ENCODE results near the gene FZD2. TPM values are rescaled to one million over a fixed set of nuclear protein-coding genes. Genes with fewer than 3 reads are reported as not detected.
A peak's percentile ranks its signal among the peaks of the same experiment; 100 is the strongest.

Gene FZD2
- total and polyA plus RNA-seq, 2 of the 13 experiments (the other 11 are each of a cell fraction or from before 2014, with no cell fraction given), result 0.07 to 0.13 TPM

DNA sequence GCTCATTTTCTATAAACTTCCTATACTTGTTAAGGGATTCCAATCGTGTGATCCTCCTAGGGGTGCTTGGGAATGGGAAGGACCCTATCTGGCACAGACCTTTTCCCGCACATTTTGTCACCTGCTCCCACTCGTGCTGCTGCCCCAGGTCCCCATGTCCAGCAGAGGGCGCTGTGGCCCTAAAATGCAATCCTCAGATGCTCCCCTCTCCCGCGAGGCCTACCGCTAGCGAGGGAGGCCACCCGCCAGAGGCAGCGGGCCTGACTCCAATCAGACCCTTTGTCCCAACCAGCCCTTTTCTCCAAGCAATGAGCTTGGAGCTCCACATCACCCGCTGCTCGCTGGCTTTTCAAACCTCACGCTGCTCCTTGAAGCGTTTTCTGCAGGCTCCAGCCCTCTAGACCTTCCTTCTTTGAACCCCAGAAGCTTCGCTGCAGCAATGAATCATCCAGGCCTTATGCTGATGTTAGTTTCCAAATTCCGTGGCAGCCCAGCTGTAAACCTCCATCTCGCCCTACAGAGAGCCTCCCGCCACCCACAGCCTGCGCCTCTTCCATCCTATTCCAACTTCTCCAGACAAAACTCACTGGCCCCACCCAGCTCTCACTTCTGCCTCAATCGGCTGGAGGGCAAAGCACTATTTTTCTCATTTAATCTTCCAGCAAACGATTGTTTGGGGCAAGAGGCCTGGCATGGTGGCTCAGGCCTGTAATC lies 23.6 kb upstream of the FZD2 start (continued):
- TF ChIP-seq ZNF629 (CRISPR knock-in tag; conservative IDR thresholded peaks at IDR 0.05) (0 out of 2 replicates have a peak, but pooled peaks have one; percentile 12), CBX5 (CRISPR knock-in tag; IDR thresholded peaks at IDR 0.05; ENCODE audit: borderline replicate concordance) (peak; percentile 83; the same call in 1 of the 2 replicates), JUND (CRISPR knock-in tag; IDR thresholded peaks at IDR 0.05) (0 out of 2 replicates have a peak, but pooled peaks have one; percentile 24), ZNF101 (CRISPR knock-in tag; IDR thresholded peaks at IDR 0.05; ENCODE audit: borderline replicate concordance, low read depth) (no peak), TOPORS (CRISPR knock-in tag; IDR thresholded peaks at IDR 0.05) (no peak), CBFB (CRISPR knock-in tag; IDR thresholded peaks at IDR 0.05) (0 out of 2 replicates have a peak, but pooled peaks have one; percentile 20), THAP8 (CRISPR knock-in tag; IDR thresholded peaks at IDR 0.05; ENCODE audit: borderline replicate concordance) (no peak), ZNF614 (CRISPR knock-in tag; IDR thresholded peaks at IDR 0.05; ENCODE audit: borderline replicate concordance) (peak; percentile 25; the same call in 1 of the 2 replicates), FOXK1 (CRISPR knock-in tag; IDR thresholded peaks at IDR 0.05; ENCODE audit: borderline replicate concordance, low read depth) (peak; percentile 20; the same call in 1 of the 2 replicates), ZNF598 (CRISPR knock-in tag; IDR thresholded peaks at IDR 0.05; ENCODE audit: borderline replicate concordance) (no peak), KAT8 (CRISPR knock-in tag; IDR thresholded peaks at IDR 0.05) (peak; percentile 61; the same call in 1 of the 2 replicates), ZNF761 (CRISPR knock-in tag; conservative IDR thresholded peaks at IDR 0.05) (no peak), TBL1XR1 (IDR thresholded peaks at IDR 0.05; ENCODE audit: borderline replicate concordance, low read length, partially characterized antibody) (peak; percentile 47), HNRNPH1 (optimal IDR thresholded peaks at IDR 0.05; ENCODE audit: low read depth, low read length) (no peak), ZNF274 (CRISPR knock-in tag; IDR thresholded peaks at IDR 0.05) (peak; percentile 69), PAF1 (CRISPR knock-in tag; IDR thresholded peaks at IDR 0.05) (no peak), ZNF205 (CRISPR knock-in tag; IDR thresholded peaks at IDR 0.05) (peak; percentile 70), RFX5 (IDR thresholded peaks at IDR 0.05; ENCODE audit: low read depth, low read length) (0 out of 2 replicates have a peak, but pooled peaks have one; percentile 11), KLF12 (CRISPR knock-in tag; IDR thresholded peaks at IDR 0.05; ENCODE audit: borderline replicate concordance) (0 out of 2 replicates have a peak, but pooled peaks have one; percentile 54), ZNF292 (CRISPR knock-in tag; IDR thresholded peaks at IDR 0.05; ENCODE audit: borderline replicate concordance, low read depth) (peak; percentile 43; the same call in 1 of the 2 replicates), JARID2 (CRISPR knock-in tag; IDR thresholded peaks at IDR 0.05; ENCODE audit: insufficient replicate concordance) (peak; percentile 59), RXRB (CRISPR knock-in tag; IDR thresholded peaks at IDR 0.05; ENCODE audit: borderline replicate concordance) (peak; percentile 50; the same call in 1 of the 2 replicates)
- TF ChIP-seq, protein P1, sequence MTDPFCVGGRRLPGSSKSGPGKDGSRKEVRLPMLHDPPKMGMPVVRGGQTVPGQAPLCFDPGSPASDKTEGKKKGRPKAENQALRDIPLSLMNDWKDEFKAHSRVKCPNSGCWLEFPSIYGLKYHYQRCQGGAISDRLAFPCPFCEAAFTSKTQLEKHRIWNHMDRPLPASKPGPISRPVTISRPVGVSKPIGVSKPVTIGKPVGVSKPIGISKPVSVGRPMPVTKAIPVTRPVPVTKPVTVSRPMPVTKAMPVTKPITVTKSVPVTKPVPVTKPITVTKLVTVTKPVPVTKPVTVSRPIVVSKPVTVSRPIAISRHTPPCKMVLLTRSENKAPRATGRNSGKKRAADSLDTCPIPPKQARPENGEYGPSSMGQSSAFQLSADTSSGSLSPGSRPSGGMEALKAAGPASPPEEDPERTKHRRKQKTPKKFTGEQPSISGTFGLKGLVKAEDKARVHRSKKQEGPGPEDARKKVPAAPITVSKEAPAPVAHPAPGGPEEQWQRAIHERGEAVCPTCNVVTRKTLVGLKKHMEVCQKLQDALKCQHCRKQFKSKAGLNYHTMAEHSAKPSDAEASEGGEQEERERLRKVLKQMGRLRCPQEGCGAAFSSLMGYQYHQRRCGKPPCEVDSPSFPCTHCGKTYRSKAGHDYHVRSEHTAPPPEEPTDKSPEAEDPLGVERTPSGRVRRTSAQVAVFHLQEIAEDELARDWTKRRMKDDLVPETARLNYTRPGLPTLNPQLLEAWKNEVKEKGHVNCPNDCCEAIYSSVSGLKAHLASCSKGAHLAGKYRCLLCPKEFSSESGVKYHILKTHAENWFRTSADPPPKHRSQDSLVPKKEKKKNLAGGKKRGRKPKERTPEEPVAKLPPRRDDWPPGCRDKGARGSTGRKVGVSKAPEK (CRISPR knock-in tag; IDR thresholded peaks at IDR 0.05; ENCODE audit: borderline replicate concordance), result peak; percentile 73; the same call in 1 of the 2 replicates
- TF ChIP-seq, protein P2, sequence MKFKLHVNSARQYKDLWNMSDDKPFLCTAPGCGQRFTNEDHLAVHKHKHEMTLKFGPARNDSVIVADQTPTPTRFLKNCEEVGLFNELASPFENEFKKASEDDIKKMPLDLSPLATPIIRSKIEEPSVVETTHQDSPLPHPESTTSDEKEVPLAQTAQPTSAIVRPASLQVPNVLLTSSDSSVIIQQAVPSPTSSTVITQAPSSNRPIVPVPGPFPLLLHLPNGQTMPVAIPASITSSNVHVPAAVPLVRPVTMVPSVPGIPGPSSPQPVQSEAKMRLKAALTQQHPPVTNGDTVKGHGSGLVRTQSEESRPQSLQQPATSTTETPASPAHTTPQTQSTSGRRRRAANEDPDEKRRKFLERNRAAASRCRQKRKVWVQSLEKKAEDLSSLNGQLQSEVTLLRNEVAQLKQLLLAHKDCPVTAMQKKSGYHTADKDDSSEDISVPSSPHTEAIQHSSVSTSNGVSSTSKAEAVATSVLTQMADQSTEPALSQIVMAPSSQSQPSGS (CRISPR knock-in tag; IDR thresholded peaks at IDR 0.05), result no peak; the same call in 1 of the 2 replicates
